Calu3 (cell line): ENCODE measurements around the gene TSG101. TPM values are rescaled to one million over a fixed set of nuclear protein-coding genes. Genes with fewer than 3 reads are reported as not detected.

Experiments
- BruUV-seq: library from RNA; stranded (reverse); fragments of 400-500 nt; replicated peaks from 2 replicates; lab custom pipeline; 2021; lab: Mats Ljungman, UMichigan
- CTCF ChIA-PET: fragments of 300-600 bp; sonication (Branson Sonifier 250); formaldehyde crosslinking; loops from one replicate; lab custom pipeline; 2022; ENCODE audit warnings: antibody characterized with exemption; lab: Charles Lee
- DNase-seq: peaks from one replicate; pipeline ENCODE4 v3.0.0; 2022
- H3K27ac Mint-ChIP-seq: one replicate; pipeline ENCODE4 v1.8.0; 2022; ENCODE audit warnings: mixed read lengths; ENCODE audit not compliant: unreplicated experiment
- H3K27me3 Mint-ChIP-seq: one replicate; pipeline ENCODE4 v1.8.0; 2022; ENCODE audit warnings: mixed read lengths; ENCODE audit not compliant: unreplicated experiment
- H3K36me3 Mint-ChIP-seq: one replicate; pipeline ENCODE4 v1.8.0; 2022; ENCODE audit warnings: mild to moderate bottlenecking, moderate library complexity, mixed read lengths; ENCODE audit not compliant: insufficient read depth, unreplicated experiment
- H3K4me1 Mint-ChIP-seq: one replicate; pipeline ENCODE4 v1.8.0; 2022; ENCODE audit warnings: mild to moderate bottlenecking, low read depth, mixed read lengths; ENCODE audit not compliant: unreplicated experiment
- H3K4me3 Mint-ChIP-seq: one replicate; pipeline ENCODE4 v1.8.0; 2022; ENCODE audit warnings: mild to moderate bottlenecking, low read depth, moderate library complexity, mixed read lengths; ENCODE audit not compliant: unreplicated experiment
- H3K9me3 Mint-ChIP-seq: one replicate; pipeline ENCODE4 v1.8.0; 2022; ENCODE audit warnings: low read depth, mixed read lengths; ENCODE audit not compliant: unreplicated experiment
- CTCF ChIP-seq: fragments of 200-600 bp; IDR thresholded peaks from one replicate; pipeline ENCODE4 v1.8.0; 2022; ENCODE audit warnings: antibody characterized with exemption; ENCODE audit not compliant: unreplicated experiment
- intact Hi-C: fragments of 100-400 bp; cut with micrococcal nuclease; formaldehyde crosslinking; loops from one replicate; pipeline ENCODE4 v1.10.0; 2022; ENCODE audit not compliant: unreplicated experiment
- total RNA-seq: library from RNA; stranded (reverse); gene quantifications from 2 replicates; pipeline ENCODE4 v1.2.3, GENCODE V29; 2022

TSG101 gene
- total RNA-seq, 1 experiment from 2014 or later, result 61.8 TPM

DNA sequence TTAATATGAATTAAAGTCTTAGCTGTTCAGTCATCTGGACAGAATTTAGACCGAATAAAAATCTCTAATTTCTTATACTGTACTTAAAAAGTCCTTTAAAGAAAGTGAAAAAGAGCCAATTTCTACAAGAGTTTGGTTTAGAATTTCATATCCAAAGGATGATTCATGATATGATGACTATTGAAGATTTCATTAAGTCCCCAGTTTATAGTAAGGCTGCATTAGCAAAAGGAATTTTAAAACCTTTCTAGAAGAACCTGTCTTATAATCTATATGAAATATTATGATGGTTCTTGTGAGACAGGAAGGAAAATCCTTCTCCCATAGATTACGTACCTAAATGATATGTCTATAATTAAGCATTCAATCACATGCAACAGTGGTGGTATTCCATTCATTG, 34.8 kb downstream of the TSG101 start:
- BruUV-seq, result no TSS peak
- Mint-ChIP-seq H3K4me3 (no peak overlapping the region), H3K4me1 (peaks cover 45% of the 10 kb centered on the region), H3K9me3 (no peaks in the 10 kb centered on the region), H3K36me3 (peaks cover 14% of the 10 kb centered on the region), H3K27ac (no peak overlapping the region), H3K27me3 (no peaks in the 10 kb centered on the region)
- intact Hi-C loops, result loop anchor here (2.0 to 10.0 kb wide), 4 partner anchors 35 to 250 kb away; partner anchors contain the start of gene TSG101
- CTCF ChIA-PET, result no interaction called here
- no peak for TF ChIP-seq CTCF
- DNase-seq, result no peak

DNA sequence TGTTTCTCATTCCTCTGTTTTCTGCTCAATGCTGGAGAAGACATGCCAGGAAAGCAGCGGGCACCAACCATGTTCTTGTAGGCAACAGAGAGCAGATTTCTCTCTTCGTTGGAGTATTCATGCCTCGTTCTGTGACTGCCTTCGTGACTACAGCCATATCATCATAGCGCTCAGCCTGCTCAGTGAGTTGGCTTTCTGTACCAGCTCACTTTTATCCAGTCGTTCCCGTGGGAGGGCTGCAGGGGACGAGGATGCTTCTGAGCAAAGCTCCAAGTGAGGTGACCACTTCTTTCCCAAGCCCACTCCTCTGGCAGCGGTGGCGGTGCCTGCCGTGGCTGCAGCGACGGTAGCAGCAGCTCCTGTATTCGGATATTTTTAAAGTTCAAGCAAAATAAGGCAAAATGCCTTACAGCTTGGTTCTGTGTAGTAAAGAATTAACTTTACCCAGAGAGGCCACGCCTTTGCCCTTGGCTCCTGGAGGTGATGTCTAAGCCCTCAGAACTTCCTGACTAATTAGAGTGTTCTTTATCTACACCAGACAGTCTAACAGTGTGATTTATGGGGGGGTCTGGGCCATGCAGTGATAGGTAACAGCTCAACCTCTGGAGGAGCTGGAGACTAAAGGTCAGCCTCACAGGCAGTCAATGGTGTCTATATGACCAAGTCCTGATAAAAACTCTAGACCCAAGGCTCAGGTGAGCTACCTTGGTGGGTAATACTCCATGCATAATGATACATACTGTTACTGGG, 35.8 kb downstream of the TSG101 start:
- Mint-ChIP-seq H3K4me1 (peaks cover 45% of the 10 kb centered on the region), H3K27me3 (no peaks in the 10 kb centered on the region), H3K4me3 (peak overlapping the region; percentile 54), H3K9me3 (no peaks in the 10 kb centered on the region), H3K36me3 (peaks cover 11% of the 10 kb centered on the region), H3K27ac (peak overlapping the region; percentile 75)
- TF ChIP-seq CTCF, result no peak
- DNase-seq, result peak; percentile 14
- CTCF ChIA-PET, result interaction anchor here (0.7 to 1.0 kb wide), 2 partner anchors 31 to 231 kb away, joined by 3 to 7 read pairs; no protein-coding TSS in a partner anchor
- intact Hi-C loops, result loop anchor here (5.0 to 10.0 kb wide), 3 partner anchors 94 to 249 kb away; no protein-coding TSS in a partner anchor
- BruUV-seq, result no TSS peak

GRCh38 chr11:18490319-18490718, 36.4 kb downstream of the TSG101 start:
- intact Hi-C loops, result loop anchor here (5.0 to 10.0 kb wide), 3 partner anchors 93 to 248 kb away; no protein-coding TSS in a partner anchor
- peak overlapping the region; percentile 75 for H3K27ac Mint-ChIP-seq

More at GRCh38 chr11:18490319-18490718, 36.4 kb downstream of the TSG101 start:
- CTCF ChIA-PET, result interaction anchor here (1.0 kb wide), 1 partner anchor 231 kb away, joined by 3 read pairs; no protein-coding TSS in a partner anchor
- Mint-ChIP-seq H3K36me3 (peaks cover 11% of the 10 kb centered on the region), H3K27me3 (no peaks in the 10 kb centered on the region), H3K4me3 (peak overlapping the region; percentile 54), H3K9me3 (no peaks in the 10 kb centered on the region), H3K4me1 (peaks cover 45% of the 10 kb centered on the region)
- peak; percentile 17 for DNase-seq
- no peak for TF ChIP-seq CTCF
- TSS peak; percentile 32 for BruUV-seq
